Measurements from ENCODE around the gene SLC16A3.
A peak's percentile ranks its signal among the peaks of the same experiment; 100 is the strongest.
"Not testable (repeated sequence)": the region's sequence is repeated elsewhere in the genome, so short reads cannot be mapped to it uniquely, and the experiment has no call there.

Gene SLC16A3

DNA sequence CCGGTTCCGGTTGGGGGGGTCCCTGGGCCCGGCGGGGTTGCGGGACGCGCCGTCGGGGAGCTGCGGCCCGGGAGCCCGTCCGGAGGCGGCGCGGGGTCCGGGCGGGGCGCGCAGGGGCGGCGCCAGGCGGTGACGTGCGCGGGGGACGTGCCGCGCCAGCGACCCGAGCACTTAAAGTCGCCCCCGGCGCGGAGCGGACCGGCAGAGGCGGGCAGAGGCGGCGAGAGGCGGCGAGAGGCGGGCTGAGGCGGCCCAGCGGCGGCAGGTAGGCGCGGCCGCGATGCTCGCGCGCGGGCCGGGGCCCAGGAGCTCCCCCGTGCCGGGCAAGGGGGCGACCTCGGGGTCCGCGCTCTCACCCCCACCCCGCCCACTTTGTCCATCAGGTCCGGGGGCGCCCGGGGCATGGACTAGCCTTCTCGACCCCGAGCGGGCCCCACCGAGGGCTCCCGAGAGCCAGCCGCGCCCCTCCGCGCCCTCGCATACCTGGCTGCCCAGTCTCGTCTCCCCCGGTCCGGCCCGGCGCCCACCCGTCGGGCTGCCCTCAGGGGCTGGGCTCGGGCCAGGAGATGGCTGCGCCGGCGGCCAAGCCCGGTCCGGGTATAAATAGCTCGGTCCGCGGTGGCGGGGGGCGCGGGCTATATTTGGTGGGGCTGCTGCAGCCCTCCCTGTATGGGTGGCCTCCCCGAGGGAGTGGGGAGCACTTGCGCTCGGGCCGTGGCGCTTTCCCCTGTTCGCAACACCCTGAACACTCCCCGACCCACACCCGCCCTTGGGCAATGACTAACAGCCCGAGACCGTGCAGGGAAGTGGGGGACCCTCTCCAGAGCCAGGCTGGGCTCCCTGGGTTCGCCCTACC lies at the start of gene SLC16A3:
SLC16A3 (plus strand) TSS at position 201 of the 856 bp plus-strand sequence. CDS start 6,967 bp downstream, outside the sequence.
- Histone ChIP-seq H3K4me3 (ENCODE audit: low read length) (peak within 1 kb of the TSS; percentile 6), H3K27ac (ENCODE audit: low read length) (no peak within 1 kb of the TSS), H3K9ac (ENCODE audit: low read length) (no peak within 1 kb of the TSS)

DNA sequence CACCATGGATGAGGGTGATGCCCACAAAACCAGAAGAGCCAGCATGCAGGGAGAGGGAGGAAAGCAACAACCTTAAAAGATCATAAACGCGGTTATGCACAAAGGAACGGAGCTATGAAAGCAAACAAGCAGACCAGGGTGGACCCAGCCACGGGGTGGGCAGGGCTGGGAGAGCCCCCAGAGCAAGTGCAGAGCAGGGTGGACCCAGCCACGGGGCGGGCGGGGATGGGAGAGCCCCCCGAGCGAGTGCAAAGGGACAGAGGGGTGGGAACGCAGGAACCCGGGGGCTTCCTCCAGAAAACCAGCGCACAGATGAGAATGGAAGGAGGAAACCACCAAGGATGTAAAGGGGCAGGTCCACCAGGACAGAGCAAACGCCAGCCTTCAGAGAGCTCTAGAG lies 49.4 kb upstream of the SLC16A3 start:
- H3K27me3 ChIP-seq (ENCODE audit: control insufficient read depth, insufficient read depth, low read length) = peaks cover 49% of the 10 kb centered on the region
- no peak overlapping the region for H3K4me3 ChIP-seq (ENCODE audit: low read length)
- no peak overlapping the region for H3K9ac ChIP-seq (ENCODE audit: low read length)
- peaks cover 8% of the 10 kb centered on the region for H3K36me3 ChIP-seq (ENCODE audit: control insufficient read depth, low read depth, low read length)
- no peaks in the 10 kb centered on the region for H3K9me3 ChIP-seq (ENCODE audit: control insufficient read depth, low read depth, low read length)
- peaks cover 12% of the 10 kb centered on the region for H3K4me1 ChIP-seq (ENCODE audit: control insufficient read depth, low read depth, low read length)
- H3K27ac ChIP-seq (ENCODE audit: low read length) = no peak overlapping the region

More for the DNA sequence above, at the start of gene SLC16A3:
- Histone ChIP-seq H3K9me3 (ENCODE audit: control insufficient read depth, low read depth, low read length) (no peaks in the 10 kb centered on the region), H3K36me3 (ENCODE audit: control insufficient read depth, low read depth, low read length) (no peaks in the 10 kb centered on the region), H3K27me3 (ENCODE audit: control insufficient read depth, insufficient read depth, low read length) (peaks cover 75% of the 10 kb centered on the region), H3K4me1 (ENCODE audit: control insufficient read depth, low read depth, low read length) (peaks cover 4% of the 10 kb centered on the region)

- Histone ChIP-seq H3K9ac (ENCODE audit: low read length) (no peak overlapping the region), H3K36me3 (ENCODE audit: control insufficient read depth, low read depth, low read length) (peaks cover 8% of the 10 kb centered on the region), H3K4me1 (ENCODE audit: control insufficient read depth, low read depth, low read length) (peaks cover 9% of the 10 kb centered on the region), H3K9me3 (ENCODE audit: control insufficient read depth, low read depth, low read length) (no peaks in the 10 kb centered on the region), H3K27me3 (ENCODE audit: control insufficient read depth, insufficient read depth, low read length) (peaks cover 43% of the 10 kb centered on the region), H3K4me3 (ENCODE audit: low read length) (no peak overlapping the region), H3K27ac (ENCODE audit: low read length) (no peak overlapping the region)
Observed at GRCh38 chr17:82179946-82180475, 48.8 kb upstream of the SLC16A3 start.

- H3K36me3 ChIP-seq (ENCODE audit: control insufficient read depth, low read depth, low read length) = peaks cover 8% of the 10 kb centered on the region
- no peak overlapping the region for H3K27ac ChIP-seq (ENCODE audit: low read length)
- H3K4me1 ChIP-seq (ENCODE audit: control insufficient read depth, low read depth, low read length) = no peaks in the 10 kb centered on the region
- H3K9me3 ChIP-seq (ENCODE audit: control insufficient read depth, low read depth, low read length) = no peaks in the 10 kb centered on the region
- H3K4me3 ChIP-seq (ENCODE audit: low read length) = no peak overlapping the region
- peaks cover 34% of the 10 kb centered on the region for H3K27me3 ChIP-seq (ENCODE audit: control insufficient read depth, insufficient read depth, low read length)
- H3K9ac ChIP-seq (ENCODE audit: low read length) = no peak overlapping the region
Observed at GRCh38 chr17:82180776-82181528, 47.9 kb upstream of the SLC16A3 start.

DNA sequence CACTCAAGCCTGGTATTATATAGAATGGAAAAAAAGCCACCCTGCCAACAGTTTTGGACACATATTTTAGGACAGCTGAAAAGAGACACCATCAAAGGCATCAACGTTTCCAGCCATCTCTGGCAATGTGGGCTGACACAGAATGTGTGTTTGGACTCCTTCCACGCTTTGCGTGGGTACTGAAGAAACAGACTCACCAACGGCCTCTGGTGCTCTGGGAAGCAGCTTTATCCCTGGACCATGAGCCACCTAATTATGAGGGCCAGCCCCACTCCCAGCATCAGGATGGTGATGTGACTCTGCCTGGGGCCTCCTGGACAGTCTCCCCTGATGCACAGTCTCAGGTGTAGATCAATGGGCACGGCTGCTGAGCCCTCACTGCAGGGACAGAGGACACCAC lies 44.1 kb upstream of the SLC16A3 start:
- H3K27ac ChIP-seq (ENCODE audit: low read length) = no peak overlapping the region
- H3K9ac ChIP-seq (ENCODE audit: low read length) = no peak overlapping the region
- H3K36me3 ChIP-seq (ENCODE audit: control insufficient read depth, low read depth, low read length) = peaks cover 8% of the 10 kb centered on the region
- H3K27me3 ChIP-seq (ENCODE audit: control insufficient read depth, insufficient read depth, low read length) = no peaks in the 10 kb centered on the region
- no peaks in the 10 kb centered on the region for H3K9me3 ChIP-seq (ENCODE audit: control insufficient read depth, low read depth, low read length)
- H3K4me3 ChIP-seq (ENCODE audit: low read length) = no peak overlapping the region
- no peaks in the 10 kb centered on the region for H3K4me1 ChIP-seq (ENCODE audit: control insufficient read depth, low read depth, low read length)

DNA sequence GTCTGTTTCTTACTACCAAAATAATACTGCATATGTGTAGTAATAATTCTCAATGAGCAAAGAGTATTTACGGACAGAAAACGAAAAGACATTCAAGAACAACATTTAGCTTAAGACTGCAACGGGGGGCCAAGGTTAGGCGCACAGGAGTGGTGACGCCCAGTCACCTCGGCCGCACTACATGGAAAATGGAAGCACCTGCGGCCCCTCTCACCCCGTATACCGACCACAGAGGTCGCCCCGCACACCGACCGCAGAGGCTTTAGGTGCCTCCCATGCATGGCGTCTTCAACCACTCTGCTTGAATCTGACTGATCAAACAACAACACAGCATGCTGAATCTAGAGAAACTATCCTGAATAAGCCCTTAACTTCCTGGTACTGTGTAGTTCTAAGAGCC lies 42.6 kb upstream of the SLC16A3 start:
- Histone ChIP-seq H3K4me1 (ENCODE audit: control insufficient read depth, low read depth, low read length) (no peaks in the 10 kb centered on the region), H3K9me3 (ENCODE audit: control insufficient read depth, low read depth, low read length) (no peaks in the 10 kb centered on the region), H3K27ac (ENCODE audit: low read length) (no peak overlapping the region), H3K9ac (ENCODE audit: low read length) (no peak overlapping the region), H3K4me3 (ENCODE audit: low read length) (no peak overlapping the region), H3K27me3 (ENCODE audit: control insufficient read depth, insufficient read depth, low read length) (no peaks in the 10 kb centered on the region), H3K36me3 (ENCODE audit: control insufficient read depth, low read depth, low read length) (peaks cover 8% of the 10 kb centered on the region)

GRCh38 chr17:82187500-82187899 lies 41.3 kb upstream of the SLC16A3 start:
- H3K4me3 ChIP-seq (ENCODE audit: low read length) = no peak overlapping the region
- H3K9ac ChIP-seq (ENCODE audit: low read length) = no peak overlapping the region
- peaks cover 8% of the 10 kb centered on the region for H3K36me3 ChIP-seq (ENCODE audit: control insufficient read depth, low read depth, low read length)
- no peaks in the 10 kb centered on the region for H3K4me1 ChIP-seq (ENCODE audit: control insufficient read depth, low read depth, low read length)
- no peaks in the 10 kb centered on the region for H3K27me3 ChIP-seq (ENCODE audit: control insufficient read depth, insufficient read depth, low read length)
- no peaks in the 10 kb centered on the region for H3K9me3 ChIP-seq (ENCODE audit: control insufficient read depth, low read depth, low read length)
- no peak overlapping the region for H3K27ac ChIP-seq (ENCODE audit: low read length)

GRCh38 chr17:82188001-82188961 lies 40.6 kb upstream of the SLC16A3 start:
- Histone ChIP-seq H3K9me3 (ENCODE audit: control insufficient read depth, low read depth, low read length) (no peaks in the 10 kb centered on the region), H3K27me3 (ENCODE audit: control insufficient read depth, insufficient read depth, low read length) (no peaks in the 10 kb centered on the region), H3K36me3 (ENCODE audit: control insufficient read depth, low read depth, low read length) (peaks cover 8% of the 10 kb centered on the region), H3K9ac (ENCODE audit: low read length) (no peak overlapping the region), H3K4me1 (ENCODE audit: control insufficient read depth, low read depth, low read length) (no peaks in the 10 kb centered on the region), H3K27ac (ENCODE audit: low read length) (no peak overlapping the region), H3K4me3 (ENCODE audit: low read length) (no peak overlapping the region)

DNA sequence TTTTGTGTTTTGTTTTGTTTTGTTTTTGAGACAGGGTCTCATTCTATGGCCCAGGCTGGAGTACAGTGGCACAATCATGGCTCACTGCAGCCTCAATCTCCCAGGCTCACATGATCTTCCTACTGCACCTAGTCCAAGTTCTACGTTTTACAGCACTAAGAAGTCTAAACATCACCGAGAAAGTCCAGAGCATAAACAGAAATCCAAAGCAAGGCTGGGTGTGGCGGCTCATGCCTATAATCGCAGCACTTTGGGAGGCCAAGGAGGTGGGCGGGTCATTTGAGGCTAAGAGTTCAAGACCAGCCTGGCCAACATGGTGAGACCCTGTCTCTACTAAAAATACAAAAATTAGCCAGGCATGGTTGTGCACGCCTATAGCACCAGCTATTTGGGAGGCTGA lies 35.8 kb upstream of the SLC16A3 start:
- H3K4me1 ChIP-seq (ENCODE audit: control insufficient read depth, low read depth, low read length); H3K4me3 ChIP-seq (ENCODE audit: low read length); H3K27me3 ChIP-seq (ENCODE audit: control insufficient read depth, insufficient read depth, low read length); H3K9me3 ChIP-seq (ENCODE audit: control insufficient read depth, low read depth, low read length); H3K36me3 ChIP-seq (ENCODE audit: control insufficient read depth, low read depth, low read length); H3K9ac ChIP-seq (ENCODE audit: low read length); H3K27ac ChIP-seq (ENCODE audit: low read length): not testable (repeated sequence)

- Histone ChIP-seq H3K27me3 (ENCODE audit: control insufficient read depth, insufficient read depth, low read length) (no peaks in the 10 kb centered on the region), H3K27ac (ENCODE audit: low read length) (no peak overlapping the region), H3K9ac (ENCODE audit: low read length) (no peak overlapping the region), H3K4me1 (ENCODE audit: control insufficient read depth, low read depth, low read length) (no peaks in the 10 kb centered on the region), H3K36me3 (ENCODE audit: control insufficient read depth, low read depth, low read length) (peaks cover 5% of the 10 kb centered on the region), H3K9me3 (ENCODE audit: control insufficient read depth, low read depth, low read length) (no peaks in the 10 kb centered on the region), H3K4me3 (ENCODE audit: low read length) (no peak overlapping the region)
Observed at GRCh38 chr17:82193520-82194220, 35.2 kb upstream of the SLC16A3 start.

Data from iPS-18a (cell line).